NCI-H460 (cell line): ENCODE results near the gene GOLT1A. TPM values are rescaled to one million over a fixed set of nuclear protein-coding genes. Genes with fewer than 3 reads are reported as not detected.

Experiments used
- DNase-seq: peaks from one replicate; pipeline ENCODE4 v3.0.0-alpha.2; 2016; ENCODE audit warnings: low read depth; ENCODE audit errors: extremely low read depth
- polyA plus RNA-seq: library from polyadenylated mRNA; depleted of rRNA; stranded (reverse); fragments of >200 nt; gene quantifications from 2 replicates; pipeline ENCODE4 v1.2.3, GENCODE V29; 2014; cell fraction: nucleus; rRNA removed
- total RNA-seq: library from RNA; depleted of rRNA; stranded (reverse); fragments of >200 nt; shearing (Covaris generic); gene quantifications from 2 replicates; pipeline ENCODE4 v1.2.3, GENCODE V29; 2014; rRNA removed

The GOLT1A gene, protein sequence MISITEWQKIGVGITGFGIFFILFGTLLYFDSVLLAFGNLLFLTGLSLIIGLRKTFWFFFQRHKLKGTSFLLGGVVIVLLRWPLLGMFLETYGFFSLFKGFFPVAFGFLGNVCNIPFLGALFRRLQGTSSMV
- total RNA-seq = not detected in 2 replicates
- polyA plus RNA-seq = not detected in 2 replicates

DNA sequence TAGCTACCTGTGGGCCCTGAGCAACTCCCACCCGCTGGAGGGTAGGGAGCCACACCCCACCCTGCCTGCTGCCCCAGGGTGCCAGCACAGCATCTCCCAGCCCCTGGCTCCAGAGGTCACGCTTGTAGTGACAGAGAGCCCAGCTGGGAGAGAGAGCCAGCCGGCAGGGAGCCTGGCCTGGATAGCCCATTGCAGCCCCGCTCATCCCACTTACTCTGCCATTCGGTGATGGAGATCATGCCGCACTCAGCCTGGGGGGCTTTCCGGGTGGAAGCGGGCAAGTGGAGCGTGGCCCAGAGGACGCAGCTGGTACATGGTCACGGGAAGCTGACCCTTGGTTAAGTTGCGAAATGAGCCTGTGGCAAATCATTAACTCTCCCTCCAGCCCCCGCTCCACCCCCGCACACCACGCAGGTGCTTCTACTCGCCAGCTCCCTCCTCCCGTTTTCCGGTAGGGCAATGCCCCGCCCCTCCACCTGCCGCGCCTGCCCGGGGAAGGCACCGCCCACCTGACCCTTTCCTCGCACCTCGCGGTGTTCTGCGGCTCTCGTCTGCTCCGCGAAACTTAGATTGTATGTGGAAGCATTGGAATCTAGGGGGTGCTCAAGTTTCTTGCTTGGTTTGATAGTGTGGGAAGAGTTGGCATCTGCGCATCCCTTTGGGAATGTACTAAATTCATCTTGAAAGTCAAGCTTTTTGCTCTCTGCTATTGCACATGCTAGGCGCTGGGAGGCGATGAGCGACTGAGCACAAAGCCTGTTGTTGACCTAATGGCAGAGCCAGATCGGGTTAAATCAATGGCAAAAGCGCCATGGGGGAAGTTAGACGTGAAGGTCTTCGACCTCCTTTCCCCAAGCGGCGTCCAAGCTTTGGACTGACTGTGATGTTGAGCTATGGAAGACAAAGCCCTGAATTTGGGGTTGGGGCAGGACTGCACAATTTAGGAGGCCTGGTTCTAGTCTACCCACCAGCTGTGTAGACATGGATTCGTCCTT, at the start of gene GOLT1A:
Gene GOLT1A (minus strand): TSS at position 321 of the 995 bp plus-strand sequence. CDS start 82 bp downstream, at position 239.
- DNase-seq = peak; percentile 71

DNA sequence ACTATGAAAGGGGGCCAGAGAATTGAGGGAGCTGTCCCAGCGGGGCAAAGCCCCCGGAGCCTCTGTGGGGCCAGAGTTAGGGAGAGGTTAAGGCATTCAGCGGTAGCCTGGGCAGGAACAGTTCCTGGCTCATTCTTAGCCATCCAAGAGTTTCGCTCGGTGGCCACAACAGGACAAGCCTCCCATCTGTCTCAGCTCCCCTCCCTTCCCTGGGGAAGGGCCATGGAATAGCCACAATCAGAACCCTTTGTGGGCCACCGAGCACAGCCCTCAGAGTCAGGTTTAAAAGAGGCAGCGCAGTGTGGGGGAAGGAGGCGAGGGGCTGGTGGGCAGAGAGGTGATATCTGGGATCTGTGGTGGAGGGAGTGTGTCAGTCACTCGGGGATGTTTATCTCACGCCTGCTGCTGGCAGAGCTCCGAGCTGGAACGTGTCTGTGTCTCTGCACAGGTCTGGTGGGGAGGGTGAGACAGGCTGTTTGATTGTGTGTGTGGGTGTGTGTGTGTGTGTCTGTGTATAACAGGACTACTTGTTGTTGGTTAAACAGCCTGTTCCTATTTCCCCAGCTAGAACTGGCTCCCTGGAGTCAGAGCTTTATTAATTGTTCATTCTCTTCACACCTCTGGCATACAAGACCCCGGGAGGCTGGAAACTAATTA, 49.6 kb upstream of the GOLT1A start:
- no peak for DNase-seq

DNA sequence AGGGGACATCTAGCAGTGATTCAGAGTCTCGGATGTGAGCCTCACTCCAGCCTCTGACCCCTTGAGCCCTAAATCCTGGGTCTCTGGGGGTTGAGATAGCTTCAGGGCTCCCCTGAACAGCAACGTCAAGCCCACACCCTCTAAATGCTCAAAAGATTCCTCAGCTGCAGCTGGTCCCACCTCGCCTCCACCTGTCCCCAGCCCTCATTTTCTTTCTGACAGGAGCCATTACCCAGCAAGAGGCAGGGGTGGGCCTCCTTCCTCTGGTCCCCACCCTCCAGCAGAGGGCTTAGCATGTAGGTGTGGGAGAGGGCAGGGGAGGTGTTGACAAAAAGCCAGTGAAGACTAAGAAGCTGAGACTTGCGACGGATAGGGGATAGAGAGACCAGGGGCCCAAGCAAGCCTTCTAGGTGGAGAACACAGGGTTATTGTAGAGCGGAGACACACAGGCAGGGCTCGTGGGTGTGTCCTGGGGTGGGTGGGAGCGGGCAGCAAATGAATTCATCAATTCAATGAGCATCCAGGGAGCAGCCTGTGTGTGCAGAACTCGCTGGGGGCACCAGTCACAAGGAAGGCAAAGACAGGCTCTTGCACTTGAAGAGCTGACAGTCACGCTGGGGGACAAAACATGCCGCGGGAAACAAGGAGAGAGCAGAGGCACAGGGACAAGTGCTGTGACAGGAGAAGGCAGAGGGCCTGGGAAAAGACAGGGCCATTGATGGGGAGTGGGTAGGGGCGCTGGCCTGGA, 48.9 kb upstream of the GOLT1A start:
- no peak for DNase-seq

DNA sequence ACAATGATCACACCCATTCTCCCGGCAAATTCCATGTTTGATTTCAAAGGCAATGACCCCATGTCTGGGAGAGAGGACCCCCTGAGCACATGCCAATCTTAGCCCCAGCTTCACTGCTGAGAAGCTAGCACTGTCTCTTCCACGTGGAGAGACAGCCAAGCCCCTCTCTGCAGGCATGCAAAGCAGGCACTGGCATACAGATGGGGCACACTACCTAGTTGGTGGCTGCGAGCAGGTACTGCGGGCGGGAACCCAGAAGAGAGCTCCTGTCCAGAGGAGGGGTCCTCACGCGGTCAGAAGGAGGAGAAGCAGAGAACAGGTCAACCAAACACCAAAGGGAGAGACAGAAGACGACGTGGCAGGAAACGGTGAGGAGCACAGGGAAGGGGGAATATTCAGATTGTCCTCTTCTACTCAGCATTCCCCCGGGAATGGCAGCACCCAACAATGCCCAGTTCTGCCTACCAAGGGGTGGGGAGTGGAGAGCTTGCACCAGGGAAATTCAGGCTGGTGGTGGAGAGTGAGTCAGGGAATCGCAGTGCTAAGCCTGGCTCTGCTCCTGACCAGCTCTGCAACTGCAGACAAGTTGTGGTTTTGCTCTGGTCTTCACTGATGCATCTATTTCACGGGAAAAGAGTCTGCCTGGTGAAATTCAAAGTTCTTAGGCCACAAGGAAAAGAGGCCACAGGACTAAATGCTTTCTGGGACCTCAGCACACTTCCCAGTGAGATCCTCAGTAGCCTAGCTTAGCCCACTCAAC, 48.1 kb upstream of the GOLT1A start:
- no peak for DNase-seq

DNA sequence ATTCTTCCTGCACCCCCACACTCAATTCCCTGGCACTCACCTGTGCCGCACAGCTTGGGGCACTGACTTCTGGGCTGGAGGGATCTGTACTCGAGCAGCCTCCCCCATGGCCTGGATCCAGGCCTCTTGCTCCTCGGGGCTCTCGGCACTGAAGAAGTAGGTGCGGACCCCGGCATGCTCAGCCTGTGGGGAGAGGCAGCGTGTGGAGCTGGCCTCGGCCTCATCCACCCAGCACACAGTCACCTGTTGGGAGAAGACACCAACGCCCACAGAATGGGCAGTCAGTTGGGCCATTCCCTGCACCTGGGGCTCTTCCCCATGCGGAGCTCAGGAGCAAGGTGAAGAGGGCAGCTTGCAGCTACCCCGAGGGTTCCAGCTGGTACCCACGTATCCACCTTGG, 47.5 kb upstream of the GOLT1A start:
- DNase-seq = no peak

DNA sequence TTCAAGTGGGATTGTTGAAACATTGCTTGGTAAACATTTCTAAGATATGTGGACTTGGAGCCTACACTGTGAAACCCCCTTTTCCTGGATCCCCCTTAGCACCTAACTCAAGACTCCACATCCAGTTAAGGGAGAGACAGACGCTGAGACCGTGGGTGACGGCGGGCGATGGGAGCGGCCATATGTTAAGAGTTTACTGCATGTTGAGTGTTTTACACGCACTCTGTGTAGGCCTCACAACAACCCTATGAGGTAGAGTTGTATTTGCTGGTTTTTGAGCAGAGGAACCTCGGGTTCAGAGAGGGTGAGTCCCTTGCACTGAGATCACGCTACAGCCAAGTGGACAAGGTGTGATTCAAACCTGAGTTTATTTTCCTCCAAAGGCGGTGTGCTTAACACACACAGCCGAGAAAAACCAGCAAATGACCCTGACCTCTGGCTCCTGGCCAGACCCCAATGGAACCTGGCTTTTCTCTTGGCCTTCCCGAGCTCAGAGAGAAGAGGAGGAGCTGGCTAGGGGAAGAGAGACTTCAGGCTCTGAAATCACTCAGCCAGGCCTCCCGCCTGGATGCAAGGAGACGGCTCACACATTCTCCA, 46.9 kb upstream of the GOLT1A start:
- DNase-seq = no peak

DNA sequence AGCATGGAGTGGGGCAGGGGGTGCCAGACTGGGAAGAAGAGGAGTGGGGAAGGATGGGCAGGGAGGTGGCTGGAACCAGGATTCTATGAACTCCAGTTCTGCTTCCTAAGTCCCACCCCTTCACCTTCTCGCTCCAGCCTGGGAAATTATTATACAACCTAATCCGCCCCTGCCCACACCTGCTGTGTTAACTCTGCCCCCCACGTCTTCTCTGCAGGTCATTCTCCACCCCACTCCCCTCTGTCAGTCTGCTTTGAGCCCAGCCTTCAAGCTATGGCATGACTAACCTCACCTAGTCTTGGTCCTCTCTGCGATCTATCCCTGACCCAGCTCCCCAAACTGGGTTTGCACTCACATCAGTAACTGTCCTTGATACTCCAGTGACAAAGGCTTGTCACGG, 46.0 kb upstream of the GOLT1A start:
- DNase-seq = no peak

DNA sequence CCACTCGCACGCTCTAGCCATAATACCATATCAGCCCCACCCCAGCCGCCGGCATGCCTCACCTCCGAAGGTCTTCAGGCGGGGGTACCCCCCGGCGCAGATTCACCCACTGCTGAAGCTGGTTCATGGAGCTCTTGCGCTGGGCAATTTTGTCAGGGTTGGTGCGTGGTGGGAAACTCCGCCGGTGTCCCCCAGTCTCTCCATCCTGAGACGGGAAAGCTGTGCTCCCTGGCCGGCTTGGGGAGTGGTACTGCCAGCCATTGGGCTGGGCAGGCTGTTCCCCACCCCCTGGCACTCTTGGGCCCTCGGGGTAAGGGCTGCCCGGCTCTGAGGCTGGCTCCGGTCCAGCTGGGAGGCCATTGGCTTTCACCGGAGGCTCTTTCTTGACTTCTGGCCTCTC, 45.4 kb upstream of the GOLT1A start:
- no peak for DNase-seq

DNA sequence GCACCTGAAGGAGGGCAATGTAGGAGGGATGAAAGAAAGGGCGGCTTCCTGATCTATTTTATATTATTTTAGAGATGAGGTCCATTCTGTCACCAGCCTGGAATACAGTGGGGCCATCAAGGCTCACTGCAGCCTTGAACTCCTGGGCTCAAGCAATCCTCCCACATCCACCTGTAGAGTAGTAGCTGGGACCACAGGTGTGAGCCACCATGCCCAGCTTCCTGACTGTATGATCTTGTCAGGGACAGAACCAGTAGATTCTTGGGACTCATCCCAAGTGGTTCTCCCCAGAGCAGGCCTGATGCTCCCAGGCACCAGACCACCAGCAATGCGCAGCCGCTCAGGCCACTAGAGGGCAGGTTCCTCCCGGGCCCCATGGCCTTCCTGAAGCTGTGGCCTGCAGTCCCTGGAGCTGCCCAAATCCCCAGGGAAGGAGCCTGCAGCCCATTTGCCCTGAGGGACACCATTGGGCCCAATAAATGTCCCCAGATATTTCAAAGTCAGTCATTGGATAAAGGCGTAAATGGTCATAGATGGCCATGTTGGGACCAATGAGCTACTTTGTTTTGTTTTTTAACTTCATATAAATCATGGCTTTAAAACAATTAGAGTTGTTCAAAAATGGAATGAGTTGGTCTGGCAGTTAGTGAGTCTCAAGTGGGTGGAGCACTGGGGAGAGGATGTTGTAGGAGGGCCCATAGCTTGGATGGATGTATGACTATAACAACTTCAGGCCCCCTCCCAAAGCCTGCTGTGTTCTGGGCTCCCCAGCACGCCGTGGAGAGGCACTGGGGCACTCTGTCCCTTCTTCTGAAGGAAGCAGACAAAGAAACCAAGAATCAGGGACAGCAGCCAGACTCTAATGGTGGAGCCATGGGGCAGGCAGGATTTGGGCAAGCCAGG, 44.7 kb upstream of the GOLT1A start:
- peak; percentile 55 for DNase-seq

DNA sequence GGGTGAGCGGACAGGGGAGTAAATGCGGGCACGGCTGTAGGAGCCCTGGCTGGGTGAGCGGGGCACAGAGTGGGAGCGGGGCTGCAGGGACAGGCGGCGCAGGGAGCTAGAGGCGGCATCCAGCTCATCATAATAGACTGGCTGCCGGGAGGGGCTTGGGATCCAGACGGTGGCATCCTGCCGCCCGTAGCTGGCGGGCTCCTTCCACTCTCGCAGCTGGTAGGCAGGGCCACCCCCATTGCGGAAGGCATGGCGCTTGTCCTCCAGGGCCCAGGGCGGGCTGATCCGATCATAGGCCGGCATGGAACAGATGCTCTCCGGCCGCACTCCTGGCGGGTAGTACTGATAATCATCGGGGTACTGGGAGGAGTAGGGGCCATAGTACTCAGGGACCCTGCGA, 43.7 kb upstream of the GOLT1A start:
- DNase-seq = no peak

DNA sequence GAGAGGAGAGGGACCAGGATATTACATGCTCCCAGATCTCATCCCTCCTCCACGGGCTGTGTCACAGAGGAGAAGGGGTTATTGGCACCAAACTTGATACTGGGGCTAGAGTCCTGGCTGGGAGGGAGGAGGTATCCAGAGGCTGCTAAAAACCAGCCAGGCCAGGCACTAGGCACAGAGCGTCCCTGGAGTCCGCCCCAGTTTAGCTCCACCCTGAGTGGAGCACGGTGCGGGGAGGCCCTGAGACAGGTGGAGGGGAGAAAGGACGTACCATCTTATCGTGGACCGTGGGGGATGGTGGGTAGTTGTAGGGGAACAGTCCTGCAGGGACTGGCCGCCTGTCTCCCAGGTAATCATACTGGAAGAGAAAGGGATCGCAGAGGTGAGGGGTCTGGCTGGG, 42.7 kb upstream of the GOLT1A start:
- DNase-seq = no peak

DNA sequence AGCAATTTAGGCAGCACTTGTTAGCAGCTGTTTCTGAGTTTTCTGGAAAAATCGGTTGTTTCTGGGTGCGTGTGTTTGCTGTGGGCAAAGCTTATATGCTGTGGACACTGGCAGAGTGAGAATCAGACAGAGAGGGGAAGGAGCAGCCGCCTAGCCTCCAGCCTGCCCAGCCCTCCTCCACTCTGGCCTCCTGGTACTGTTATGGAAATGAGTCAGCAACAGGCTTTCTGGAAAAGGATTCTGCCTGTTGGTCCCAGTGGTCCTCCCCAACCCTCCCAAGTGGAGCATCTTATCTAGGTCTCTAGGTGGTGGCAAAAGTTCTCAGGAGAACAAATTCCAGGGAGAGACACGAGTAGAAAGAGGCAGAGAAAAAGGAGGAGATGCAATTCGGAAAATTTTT, 42.2 kb upstream of the GOLT1A start:
- DNase-seq = no peak

DNA sequence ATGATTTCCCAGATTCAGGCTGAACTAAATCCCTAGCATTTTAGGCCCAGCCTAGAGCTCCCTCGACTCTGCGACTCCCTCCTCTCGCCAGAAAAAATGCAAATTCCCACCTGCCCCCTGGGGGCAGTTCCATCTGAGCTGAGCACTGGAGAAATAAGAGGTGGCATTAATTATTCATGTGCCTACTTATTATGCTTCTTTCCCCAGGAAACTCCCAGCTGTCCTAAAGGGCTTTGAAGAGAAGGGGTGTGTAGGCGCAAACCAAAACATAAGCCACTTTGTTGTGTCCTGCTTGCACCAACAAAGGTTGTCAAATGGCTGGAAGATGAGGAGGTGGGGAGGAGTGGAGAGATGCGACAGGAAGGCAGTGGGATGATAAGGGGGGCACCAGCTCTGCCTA, 41.4 kb upstream of the GOLT1A start:
- no peak for DNase-seq

DNA sequence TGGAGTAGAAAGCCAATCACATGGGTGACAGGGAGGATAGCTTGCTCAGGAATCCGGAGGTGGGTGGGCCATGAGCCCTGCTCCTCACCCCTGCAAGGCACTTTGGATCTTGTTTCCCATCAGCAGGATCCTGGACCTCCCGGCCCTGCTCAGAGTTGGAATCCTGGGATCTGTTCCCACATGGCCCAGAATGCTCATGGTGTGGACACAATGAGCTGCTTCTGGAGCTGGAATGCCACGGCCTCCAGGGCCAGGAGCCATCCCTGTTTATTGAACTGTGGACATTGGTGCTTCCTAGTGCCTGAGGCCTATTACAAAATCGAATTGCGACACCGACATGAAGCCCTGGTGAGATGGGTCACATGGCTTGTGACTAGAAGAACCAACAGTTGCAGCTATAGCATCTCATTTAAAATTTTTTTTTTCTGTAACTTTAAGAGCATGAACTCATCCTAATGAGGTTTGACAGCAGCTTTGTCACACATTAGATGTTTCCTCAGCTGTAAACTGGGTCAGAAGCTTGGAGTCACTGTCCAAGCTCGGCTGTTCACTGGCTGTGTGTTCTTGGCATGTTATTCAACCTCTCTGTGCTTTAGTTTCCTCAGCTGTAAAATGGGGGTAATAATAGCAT, 40.4 kb upstream of the GOLT1A start:
- DNase-seq = peak; percentile 23

DNA sequence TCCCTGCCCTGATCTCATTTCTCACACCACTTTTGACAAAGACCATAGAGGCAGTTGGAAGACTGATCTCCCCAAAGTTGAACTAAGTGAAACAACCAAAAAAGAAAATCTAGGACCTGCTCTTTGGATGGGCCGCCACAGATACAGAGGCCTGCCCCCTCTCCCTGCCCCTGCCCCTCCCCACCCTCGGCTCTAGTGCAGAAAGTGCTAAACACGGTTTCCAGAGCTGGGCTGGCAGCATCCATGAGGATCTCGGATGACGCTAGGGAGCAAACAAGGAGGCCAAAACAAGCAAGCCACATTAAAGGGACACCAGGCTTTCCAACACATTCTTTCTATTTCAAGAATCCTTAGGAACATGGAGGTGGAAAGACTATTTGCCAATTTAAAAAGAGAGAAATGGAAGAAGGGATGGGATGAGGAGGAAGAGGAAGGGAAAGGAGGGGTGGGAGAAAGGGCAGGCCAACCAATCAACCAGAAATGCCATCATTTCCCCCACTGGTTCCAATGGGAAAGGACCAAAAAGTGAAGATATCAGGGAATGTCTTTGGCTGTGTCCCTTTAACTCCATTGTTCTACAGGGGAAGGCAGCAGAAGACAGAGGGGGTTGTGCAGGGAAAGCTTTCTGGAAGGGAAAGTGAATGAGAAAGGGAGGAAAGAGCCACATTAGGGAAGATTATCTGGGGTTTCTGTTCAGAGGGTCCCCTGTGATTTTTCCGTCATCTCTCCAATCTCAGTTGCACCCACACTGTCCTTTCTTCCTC, 38.3 kb upstream of the GOLT1A start:
- no peak for DNase-seq

DNA sequence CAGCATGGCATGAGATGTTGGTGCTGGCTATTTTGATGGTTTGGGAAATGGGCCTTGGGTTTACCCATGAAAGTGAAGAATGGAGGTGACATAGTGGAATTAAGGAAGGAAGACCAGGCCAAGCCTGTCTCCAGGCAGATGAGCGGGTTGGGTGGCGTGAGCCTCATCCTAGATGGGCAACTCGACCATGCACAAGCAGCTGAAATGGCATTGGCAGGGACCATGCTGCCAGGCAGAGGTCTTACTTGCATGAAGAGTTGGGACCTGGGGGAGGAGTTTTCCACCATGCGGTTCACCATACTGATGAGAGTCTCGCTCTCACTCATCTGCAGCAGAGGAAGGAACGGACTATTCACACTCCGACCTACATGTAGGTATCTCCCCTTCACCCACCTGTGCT, 37.5 kb upstream of the GOLT1A start:
- DNase-seq = no peak

DNA sequence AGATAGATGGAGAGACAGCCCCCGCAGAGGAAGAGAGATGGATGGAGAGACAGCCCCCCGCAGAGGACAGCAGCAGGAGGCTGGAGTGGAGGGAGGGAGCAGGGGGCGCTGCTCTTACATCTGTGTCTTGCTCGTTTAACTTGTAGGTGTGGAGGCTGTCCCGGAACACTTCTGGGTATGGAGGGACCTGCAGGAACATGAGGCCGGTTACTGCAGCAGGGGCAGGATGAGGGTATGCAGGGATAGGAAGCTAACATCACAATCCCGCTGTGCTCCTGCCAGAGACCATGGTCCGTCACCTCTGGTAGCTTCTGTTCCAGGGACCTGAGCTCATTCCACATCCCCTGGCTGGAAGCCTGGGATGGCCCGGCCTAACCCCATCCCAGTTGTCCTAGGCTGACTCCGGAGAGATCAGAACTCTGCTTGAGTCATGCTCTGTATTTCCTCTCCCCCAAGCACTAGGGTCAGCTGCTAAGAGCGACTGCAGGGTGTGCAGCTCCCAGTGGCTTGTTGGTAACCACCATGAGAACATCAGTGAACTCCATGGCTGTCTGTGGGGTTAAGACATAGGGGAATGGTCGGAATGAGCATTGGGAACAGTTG, 36.7 kb upstream of the GOLT1A start:
- DNase-seq = no peak
